IPS DF 6.9 (cell line): ENCODE results near the gene CFLAR.

Source experiments
- DNase-seq: peaks from one replicate; pipeline ENCODE4 v3.0.0-alpha.2; 2013; ENCODE audit warnings: low read depth, low spot score
- H3K27ac ChIP-seq: one replicate; pipeline ENCODE4 v1.5.1; 2013; ENCODE audit warnings: low read length, control low read depth
- H3K27me3 ChIP-seq: 2 replicates; pipeline ENCODE4 v1.6.1; 2013; ENCODE audit warnings: mild to moderate bottlenecking, low read length; ENCODE audit not compliant: control insufficient read depth, insufficient read depth
- H3K36me3 ChIP-seq: 2 replicates; pipeline ENCODE4 v1.6.1; 2013; ENCODE audit warnings: low read length; ENCODE audit not compliant: control insufficient read depth, insufficient read depth
- H3K4me1 ChIP-seq: 2 replicates; pipeline ENCODE4 v1.6.1; 2013; ENCODE audit warnings: low read length; ENCODE audit not compliant: control insufficient read depth, insufficient read depth
- H3K4me3 ChIP-seq: 2 replicates; pipeline ENCODE4 v1.5.1; 2013; ENCODE audit warnings: mild to moderate bottlenecking, low read length
- H3K9me3 ChIP-seq: 2 replicates; pipeline ENCODE4 v1.6.1; 2013; ENCODE audit warnings: low read length, inconsistent platforms; ENCODE audit not compliant: control insufficient read depth, insufficient read depth
- WGBS: extraction: QIAGEN DNeasy Blood & Tissue Kit; methylation state at CpG from one replicate; pipeline ENCODE4 v1.1.7; 2013; ENCODE audit warnings: mixed read lengths, missing lambda C conversion rate; ENCODE audit not compliant: insufficient read length, insufficient coverage; 5-methylcytosine and 5-hydroxymethylcytosine counted together

Gene CFLAR

GRCh38 chr2:201116115-201116958 is at the start of gene CFLAR:
Gene CFLAR (plus strand): TSS chr2:201116164. CDS start chr2:201129866, 13,702 bp downstream.
- no peaks in the 10 kb centered on the region for H3K27me3 ChIP-seq
- no peak for DNase-seq
- H3K36me3 ChIP-seq = no peaks in the 10 kb centered on the region
- WGBS = no CpG with 5 or more reads among the region's 75 CpGs
- peaks cover 3% of the 10 kb centered on the region; the same call in 1 of the 2 replicates for H3K4me1 ChIP-seq
- peak within 1 kb of the TSS; percentile 49; the same call in 1 of the 2 replicates for H3K4me3 ChIP-seq
- H3K27ac ChIP-seq = no peak within 1 kb of the TSS
- H3K9me3 ChIP-seq = no peaks in the 10 kb centered on the region

- no peak overlapping the region for H3K27ac ChIP-seq
- no peaks in the 10 kb centered on the region for H3K4me1 ChIP-seq
- DNase-seq = no peak
- no peaks in the 10 kb centered on the region for H3K36me3 ChIP-seq
- H3K4me3 ChIP-seq = peak overlapping the region; percentile 95
- no peaks in the 10 kb centered on the region for H3K9me3 ChIP-seq
- no peaks in the 10 kb centered on the region for H3K27me3 ChIP-seq
- no CpG with 5 or more reads among the region's 21 CpGs for WGBS
These were observed 45.0 kb upstream of the CFLAR start for GRCh38 chr2:201070948-201071478.

- Histone ChIP-seq H3K27ac (no peak within 1 kb of the TSS), H3K4me1 (no peaks in the 10 kb centered on the region), H3K36me3 (no peaks in the 10 kb centered on the region), H3K27me3 (no peaks in the 10 kb centered on the region), H3K9me3 (no peaks in the 10 kb centered on the region), H3K4me3 (peak within 1 kb of the TSS; percentile 95)
- DNase-seq = peak; percentile 92
- WGBS = no CpG with 5 or more reads among the region's 34 CpGs
These were observed 44.3 kb upstream of the CFLAR start, which contains the start of the genes HYCC2 and NDUFB3 for GRCh38 chr2:201071479-201072200. Gene HYCC2 (minus strand): TSS chr2:201071671. CDS start chr2:201024009, 47,662 bp downstream. Gene NDUFB3 (plus strand): TSS chr2:201072001. CDS start chr2:201078883, 6,882 bp downstream.

GRCh38 chr2:201072201-201072530 is 43.8 kb upstream of the CFLAR start:
- no peak for DNase-seq
- Histone ChIP-seq H3K9me3 (no peaks in the 10 kb centered on the region), H3K27ac (no peak overlapping the region), H3K36me3 (no peaks in the 10 kb centered on the region), H3K4me1 (no peaks in the 10 kb centered on the region), H3K4me3 (peak overlapping the region; percentile 95; the same call in 1 of the 2 replicates), H3K27me3 (no peaks in the 10 kb centered on the region)
- WGBS = no CpG with 5 or more reads among the region's 5 CpGs

- Histone ChIP-seq H3K27ac (no peak overlapping the region), H3K27me3 (no peaks in the 10 kb centered on the region), H3K9me3 (no peaks in the 10 kb centered on the region), H3K36me3 (no peaks in the 10 kb centered on the region), H3K4me3 (no peak overlapping the region), H3K4me1 (no peaks in the 10 kb centered on the region)
- no peak for DNase-seq
- WGBS = no CpG with 5 or more reads among the region's 1 CpG
These were observed 42.9 kb upstream of the CFLAR start for GRCh38 chr2:201073071-201073470.

- Histone ChIP-seq H3K36me3 (no peaks in the 10 kb centered on the region), H3K27ac (no peak overlapping the region)
- no CpG with 5 or more reads among the region's 7 CpGs for WGBS
These were observed 41.0 kb upstream of the CFLAR start for GRCh38 chr2:201074996-201075395.

GRCh38 chr2:201084863-201085262 is 31.1 kb upstream of the CFLAR start:
- no peaks in the 10 kb centered on the region for H3K27me3 ChIP-seq
- WGBS = no CpG with 5 or more reads among the region's 2 CpGs
- DNase-seq = no peak
- H3K36me3 ChIP-seq = no peaks in the 10 kb centered on the region
- no peak overlapping the region for H3K27ac ChIP-seq
- H3K9me3 ChIP-seq = no peaks in the 10 kb centered on the region
- H3K4me1 ChIP-seq = no peaks in the 10 kb centered on the region
- H3K4me3 ChIP-seq = no peak overlapping the region

More at GRCh38 chr2:201074996-201075395, 41.0 kb upstream of the CFLAR start:
- Histone ChIP-seq H3K9me3 (no peaks in the 10 kb centered on the region), H3K4me3 (no peak overlapping the region), H3K27me3 (no peaks in the 10 kb centered on the region), H3K4me1 (no peaks in the 10 kb centered on the region)
- no peak for DNase-seq

GRCh38 chr2:201090574-201090973 is 25.4 kb upstream of the CFLAR start:
- Histone ChIP-seq H3K9me3 (no peaks in the 10 kb centered on the region), H3K27me3 (no peaks in the 10 kb centered on the region), H3K27ac (no peak overlapping the region), H3K36me3 (no peaks in the 10 kb centered on the region), H3K4me3 (no peak overlapping the region), H3K4me1 (no peaks in the 10 kb centered on the region)
- no CpG with 5 or more reads among the region's 4 CpGs for WGBS
- DNase-seq = no peak

- no peak for DNase-seq
- Histone ChIP-seq H3K27ac (no peak overlapping the region), H3K4me1 (no peaks in the 10 kb centered on the region), H3K9me3 (no peaks in the 10 kb centered on the region), H3K4me3 (no peak overlapping the region), H3K27me3 (no peaks in the 10 kb centered on the region), H3K36me3 (no peaks in the 10 kb centered on the region)
- WGBS = no CpG with 5 or more reads among the region's 5 CpGs
These were observed 22.4 kb upstream of the CFLAR start for GRCh38 chr2:201093573-201093972.

- Histone ChIP-seq H3K36me3 (no peaks in the 10 kb centered on the region), H3K4me1 (no peaks in the 10 kb centered on the region), H3K27ac (no peak overlapping the region), H3K9me3 (no peaks in the 10 kb centered on the region), H3K27me3 (no peaks in the 10 kb centered on the region), H3K4me3 (no peak overlapping the region)
- WGBS = no CpG with 5 or more reads among the region's 3 CpGs
- DNase-seq = no peak
These were observed 15.5 kb upstream of the CFLAR start for GRCh38 chr2:201100497-201100896.
